Measurements from ENCODE around the gene HM13.

HM13 gene

DNA sequence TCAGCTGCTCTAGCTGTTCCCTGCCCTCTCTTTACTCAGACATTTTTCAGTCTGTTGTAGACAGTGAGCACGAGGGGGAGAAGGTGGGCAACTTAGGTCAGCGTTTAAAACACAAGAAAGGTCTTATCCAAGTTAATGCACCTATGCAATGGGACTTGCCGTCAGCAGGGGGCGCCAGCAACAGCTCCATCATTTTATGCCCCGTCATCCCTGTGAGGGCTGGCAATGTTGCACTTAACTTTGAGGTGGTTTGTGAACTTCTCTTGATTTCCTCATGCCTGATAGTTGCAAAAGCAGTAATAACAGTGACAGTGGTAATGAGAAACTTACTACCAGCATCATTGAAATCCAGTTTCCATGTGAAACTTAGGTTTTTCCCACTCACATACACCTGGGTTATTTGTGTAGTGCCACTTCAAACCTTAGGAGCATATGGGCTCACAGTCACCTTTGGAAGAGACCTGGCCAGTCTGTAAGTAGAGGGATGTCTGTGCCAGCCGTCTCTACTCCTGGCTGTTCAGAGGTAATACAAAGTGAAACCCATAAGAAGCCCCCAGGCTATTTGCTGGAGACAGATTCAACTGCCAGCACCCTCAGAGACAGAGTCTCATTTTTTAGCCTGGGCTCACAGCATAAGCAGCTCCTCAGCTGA is 46.0 kb downstream of the HM13 start:
- H3K4me2 ChIP-seq = peak overlapping the region; percentile 11; the same call in 1 of the 2 replicates
- TF ChIP-seq, protein P1, sequence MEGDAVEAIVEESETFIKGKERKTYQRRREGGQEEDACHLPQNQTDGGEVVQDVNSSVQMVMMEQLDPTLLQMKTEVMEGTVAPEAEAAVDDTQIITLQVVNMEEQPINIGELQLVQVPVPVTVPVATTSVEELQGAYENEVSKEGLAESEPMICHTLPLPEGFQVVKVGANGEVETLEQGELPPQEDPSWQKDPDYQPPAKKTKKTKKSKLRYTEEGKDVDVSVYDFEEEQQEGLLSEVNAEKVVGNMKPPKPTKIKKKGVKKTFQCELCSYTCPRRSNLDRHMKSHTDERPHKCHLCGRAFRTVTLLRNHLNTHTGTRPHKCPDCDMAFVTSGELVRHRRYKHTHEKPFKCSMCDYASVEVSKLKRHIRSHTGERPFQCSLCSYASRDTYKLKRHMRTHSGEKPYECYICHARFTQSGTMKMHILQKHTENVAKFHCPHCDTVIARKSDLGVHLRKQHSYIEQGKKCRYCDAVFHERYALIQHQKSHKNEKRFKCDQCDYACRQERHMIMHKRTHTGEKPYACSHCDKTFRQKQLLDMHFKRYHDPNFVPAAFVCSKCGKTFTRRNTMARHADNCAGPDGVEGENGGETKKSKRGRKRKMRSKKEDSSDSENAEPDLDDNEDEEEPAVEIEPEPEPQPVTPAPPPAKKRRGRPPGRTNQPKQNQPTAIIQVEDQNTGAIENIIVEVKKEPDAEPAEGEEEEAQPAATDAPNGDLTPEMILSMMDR (conservative IDR thresholded peaks at IDR 0.05; ENCODE audit: low read depth, low read length) = peak; percentile 99
- no peak overlapping the region for H3K4me3 ChIP-seq (IDR thresholded peaks at IDR 0.05; ENCODE audit: insufficient read depth, low read depth, low read length)
- H3K9ac ChIP-seq = peak overlapping the region; percentile 35; the same call in 1 of the 2 replicates
- H3K27ac ChIP-seq = peak overlapping the region; percentile 80
- no peak overlapping the region for H2AFZ ChIP-seq (ENCODE audit: low read depth)
- H4K20me1 ChIP-seq (ENCODE audit: insufficient read depth) = no peaks in the 10 kb centered on the region
- H3K4me1 ChIP-seq (ENCODE audit: low read depth, poor library complexity, severe bottlenecking) = peaks cover 82% of the 10 kb centered on the region
- no peaks in the 10 kb centered on the region for H3K79me2 ChIP-seq (ENCODE audit: insufficient read depth, low read depth)
- no peaks in the 10 kb centered on the region for H3K27me3 ChIP-seq (ENCODE audit: insufficient read depth, low read depth)
- H3K36me3 ChIP-seq (ENCODE audit: insufficient read depth) = no peaks in the 10 kb centered on the region

DNA sequence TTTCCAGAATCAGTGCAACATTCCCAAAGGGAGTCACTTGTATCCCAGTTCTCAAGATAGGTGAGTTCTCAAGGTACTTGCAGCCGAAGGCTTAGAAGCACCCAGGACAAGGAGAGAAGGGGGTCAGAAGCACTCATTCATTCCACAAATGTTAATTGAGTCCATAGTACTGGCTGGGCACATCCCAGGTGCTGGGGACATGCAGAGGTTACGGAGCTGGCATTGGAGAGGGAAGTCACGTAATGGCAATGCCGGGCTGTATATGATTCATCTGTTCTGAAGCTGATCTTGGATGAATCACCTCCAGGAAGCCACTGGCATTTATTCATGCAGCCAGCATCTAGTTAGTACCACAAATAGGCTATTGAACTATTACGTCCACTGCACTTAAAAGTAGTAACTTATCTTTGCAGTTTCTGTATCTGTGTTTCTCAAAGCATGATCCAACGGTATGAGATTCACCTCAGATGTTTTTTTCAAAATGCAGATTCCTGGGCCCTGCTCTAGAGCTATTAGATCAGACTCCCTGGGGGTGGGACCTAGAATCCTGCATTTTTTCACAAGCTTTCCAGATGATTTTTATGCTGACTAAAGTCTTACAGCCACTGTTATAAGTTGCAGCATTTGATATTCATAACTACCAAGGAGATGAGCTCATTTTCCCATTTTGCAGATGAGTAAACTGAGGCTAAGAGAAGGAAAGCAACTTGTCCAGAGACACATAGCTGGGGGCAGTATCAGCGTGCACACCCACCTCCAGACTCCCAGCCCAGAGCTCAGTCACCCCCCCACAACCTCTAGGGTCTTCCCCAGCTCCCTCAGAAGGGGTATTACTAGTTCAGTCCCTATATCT is 46.7 kb downstream of the HM13 start:
- Histone ChIP-seq H3K79me2 (ENCODE audit: insufficient read depth, low read depth) (no peaks in the 10 kb centered on the region), H3K4me1 (ENCODE audit: low read depth, poor library complexity, severe bottlenecking) (peaks cover 90% of the 10 kb centered on the region), H2AFZ (ENCODE audit: low read depth) (no peak overlapping the region), H3K27me3 (ENCODE audit: insufficient read depth, low read depth) (no peaks in the 10 kb centered on the region), H3K9ac (peak overlapping the region; percentile 35; the same call in 1 of the 2 replicates), H3K4me3 (IDR thresholded peaks at IDR 0.05; ENCODE audit: insufficient read depth, low read depth, low read length) (no peak overlapping the region), H3K36me3 (ENCODE audit: insufficient read depth) (no peaks in the 10 kb centered on the region), H3K4me2 (peak overlapping the region; percentile 11; the same call in 1 of the 2 replicates), H4K20me1 (ENCODE audit: insufficient read depth) (no peaks in the 10 kb centered on the region), H3K27ac (peak overlapping the region; percentile 80)
- TF ChIP-seq, protein P1 (conservative IDR thresholded peaks at IDR 0.05; ENCODE audit: low read depth, low read length) = no peak

DNA sequence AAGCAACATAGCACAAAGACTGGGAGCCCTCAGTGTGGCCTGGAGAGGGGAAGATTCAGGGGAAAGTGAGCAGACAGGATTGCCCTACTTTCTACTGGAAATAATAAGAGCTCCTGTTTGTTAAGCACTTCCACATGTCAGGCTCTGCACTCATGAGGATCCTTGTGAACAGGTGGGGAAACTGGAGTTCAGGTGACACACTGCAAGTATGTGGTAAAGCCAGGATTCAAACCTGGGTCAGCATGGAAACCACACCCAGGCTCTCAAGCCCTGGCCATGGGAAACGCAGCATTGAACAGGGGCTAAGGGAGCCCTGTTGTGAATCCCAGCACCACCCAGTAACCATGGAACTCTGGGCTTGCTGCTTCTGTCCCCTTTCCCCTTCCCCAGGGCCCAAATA is 48.0 kb downstream of the HM13 start:
- Histone ChIP-seq H3K9ac (no peak overlapping the region), H3K4me3 (IDR thresholded peaks at IDR 0.05; ENCODE audit: insufficient read depth, low read depth, low read length) (no peak overlapping the region), H2AFZ (ENCODE audit: low read depth) (no peak overlapping the region), H3K27ac (peak overlapping the region; percentile 80; the same call in 1 of the 2 replicates), H4K20me1 (ENCODE audit: insufficient read depth) (no peaks in the 10 kb centered on the region), H3K79me2 (ENCODE audit: insufficient read depth, low read depth) (no peaks in the 10 kb centered on the region), H3K27me3 (ENCODE audit: insufficient read depth, low read depth) (no peaks in the 10 kb centered on the region), H3K4me1 (ENCODE audit: low read depth, poor library complexity, severe bottlenecking) (peaks cover 99% of the 10 kb centered on the region), H3K36me3 (ENCODE audit: insufficient read depth) (no peaks in the 10 kb centered on the region), H3K4me2 (no peak overlapping the region)
- TF ChIP-seq, protein P1 (conservative IDR thresholded peaks at IDR 0.05; ENCODE audit: low read depth, low read length) = no peak

DNA sequence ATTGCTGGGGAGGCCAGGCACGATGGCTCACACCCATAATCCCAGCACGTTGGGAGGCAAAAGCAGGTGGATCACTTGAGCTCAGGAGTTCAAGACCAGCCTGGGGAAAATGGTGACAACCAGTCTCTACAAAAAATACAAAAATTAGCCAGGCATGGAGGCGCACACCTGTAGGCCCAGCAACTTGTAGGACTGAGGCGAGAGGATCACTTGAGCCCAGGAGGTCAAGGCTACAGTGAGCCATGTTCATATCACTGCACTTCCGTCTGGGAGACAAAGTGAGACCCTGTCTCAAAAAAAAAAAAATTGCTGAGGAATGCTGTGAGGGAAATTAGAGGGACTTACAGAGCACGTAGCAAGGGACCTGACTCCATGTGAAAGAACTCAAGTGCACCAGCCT is 50.0 kb downstream of the HM13 start:
- Histone ChIP-seq H3K4me1 (ENCODE audit: low read depth, poor library complexity, severe bottlenecking) (peaks cover 100% of the 10 kb centered on the region), H3K79me2 (ENCODE audit: insufficient read depth, low read depth) (no peaks in the 10 kb centered on the region), H4K20me1 (ENCODE audit: insufficient read depth) (no peaks in the 10 kb centered on the region), H2AFZ (ENCODE audit: low read depth) (no peak overlapping the region), H3K27ac (peak overlapping the region; percentile 88; the same call in 1 of the 2 replicates), H3K4me2 (peak overlapping the region; percentile 58; the same call in 1 of the 2 replicates), H3K4me3 (IDR thresholded peaks at IDR 0.05; ENCODE audit: insufficient read depth, low read depth, low read length) (no peak overlapping the region), H3K27me3 (ENCODE audit: insufficient read depth, low read depth) (no peaks in the 10 kb centered on the region), H3K36me3 (ENCODE audit: insufficient read depth) (no peaks in the 10 kb centered on the region), H3K9ac (no peak overlapping the region)
- TF ChIP-seq, protein P1 (conservative IDR thresholded peaks at IDR 0.05; ENCODE audit: low read depth, low read length) = no peak

Measured in KMS-11 (cell line).